ENCODE measurements around the gene ZCCHC4.

Gene ZCCHC4

GRCh38 chr4:25312496-25313200 is at the start of gene ZCCHC4:
Gene ZCCHC4, plus strand, starts transcription at chr4:25312774. Its CDS starts 36 bp downstream, at chr4:25312810.
- DNase-seq: peak; percentile 97

- DNase-seq: no peak
These were observed 40.7 kb upstream of the ZCCHC4 start for GRCh38 chr4:25271866-25272265.

- no peak for DNase-seq
These were observed 32.4 kb upstream of the ZCCHC4 start for GRCh38 chr4:25280210-25280609.

GRCh38 chr4:25283948-25284347 is 28.6 kb upstream of the ZCCHC4 start:
- DNase-seq: no peak

- no peak for DNase-seq
These were observed 28.1 kb upstream of the ZCCHC4 start for GRCh38 chr4:25284466-25284865.

GRCh38 chr4:25290490-25291067 is 22.0 kb upstream of the ZCCHC4 start:
- no peak for DNase-seq

GRCh38 chr4:25291158-25291733 is 21.3 kb upstream of the ZCCHC4 start:
- no peak for DNase-seq

- DNase-seq: no peak
These were observed 14.9 kb upstream of the ZCCHC4 start for GRCh38 chr4:25297528-25298242.

GRCh38 chr4:25299476-25300203 is 12.9 kb upstream of the ZCCHC4 start:
- DNase-seq: no peak

- DNase-seq: no peak
These were observed 11.1 kb upstream of the ZCCHC4 start for GRCh38 chr4:25301471-25301870.

GRCh38 chr4:25302626-25303025 is 9.9 kb upstream of the ZCCHC4 start:
- no peak for DNase-seq

GRCh38 chr4:25303578-25303977 is 9.0 kb upstream of the ZCCHC4 start:
- DNase-seq: no peak

- DNase-seq: no peak
These were observed 6.0 kb upstream of the ZCCHC4 start for GRCh38 chr4:25306518-25307057.

GRCh38 chr4:25307596-25307995 is 5.0 kb upstream of the ZCCHC4 start:
- DNase-seq: no peak

GRCh38 chr4:25308306-25308705 is 4.3 kb upstream of the ZCCHC4 start:
- no peak for DNase-seq

- no peak for DNase-seq
These were observed 3.8 kb upstream of the ZCCHC4 start for GRCh38 chr4:25308761-25309160.

- no peak for DNase-seq
These were observed 2.3 kb upstream of the ZCCHC4 start for GRCh38 chr4:25310066-25310802.

GRCh38 chr4:25310803-25311166 is 1.8 kb upstream of the ZCCHC4 start:
- DNase-seq: no peak

GRCh38 chr4:25313201-25313895 is 774 bp downstream of the ZCCHC4 start:
- DNase-seq: no peak

- no peak for DNase-seq
These were observed 7.8 kb downstream of the ZCCHC4 start for GRCh38 chr4:25320336-25320735.

GRCh38 chr4:25320773-25321172 is 8.2 kb downstream of the ZCCHC4 start:
- no peak for DNase-seq
